GM23248 (cell line): ENCODE measurements around the gene VSTM5. TPM values are rescaled to one million over a fixed set of nuclear protein-coding genes. Genes with fewer than 3 reads are reported as not detected.

Experiments used
- DNase-seq: peaks from one replicate; pipeline ENCODE4 v3.0.0-alpha.2; 2015
- H2AFZ ChIP-seq: fragments of 200-600 bp; sonication (generic); 2 replicates; pipeline ENCODE4 v1.6.1; 2016; ENCODE audit warnings: antibody characterized with exemption
- H3F3A ChIP-seq: fragments of 200-600 bp; sonication (generic); 2 replicates; pipeline ENCODE4 v1.6.1; 2016; ENCODE audit warnings: mild to moderate bottlenecking, antibody characterized with exemption, mixed run types; ENCODE audit not compliant: insufficient read depth
- H3K27ac ChIP-seq: fragments of 200-600 bp; sonication (generic); 2 replicates; pipeline ENCODE4 v1.5.1; 2016; ENCODE audit warnings: mild to moderate bottlenecking
- H3K27me3 ChIP-seq: fragments of 200-600 bp; sonication (generic); replicated peaks from 2 replicates; pipeline ENCODE4 v1.6.1; 2016; ENCODE audit warnings: mild to moderate bottlenecking; ENCODE audit not compliant: insufficient read depth
- H3K36me3 ChIP-seq: fragments of 200-600 bp; sonication (generic); 2 replicates; pipeline ENCODE4 v1.6.1; 2016; ENCODE audit warnings: low read depth, mild to moderate bottlenecking
- H3K4me1 ChIP-seq: fragments of 200-600 bp; sonication (generic); 2 replicates; pipeline ENCODE4 v1.6.1; 2016; ENCODE audit warnings: mild to moderate bottlenecking; ENCODE audit not compliant: insufficient read depth
- H3K4me2 ChIP-seq: fragments of 200-600 bp; sonication (generic); one replicate; pipeline ENCODE4 v1.6.1; 2016; ENCODE audit warnings: mild to moderate bottlenecking; ENCODE audit not compliant: unreplicated experiment
- H3K4me3 ChIP-seq: fragments of 200-600 bp; sonication (generic); 2 replicates; pipeline ENCODE4 v1.5.1; 2016; ENCODE audit warnings: mild to moderate bottlenecking
- H3K79me2 ChIP-seq: fragments of 200-600 bp; sonication (generic); 2 replicates; pipeline ENCODE4 v1.6.1; 2016; ENCODE audit warnings: mild to moderate bottlenecking; ENCODE audit not compliant: insufficient read depth
- H3K9ac ChIP-seq: fragments of 200-600 bp; sonication (generic); 2 replicates; pipeline ENCODE4 v1.6.1; 2016; ENCODE audit warnings: mild to moderate bottlenecking
- H3K9me2 ChIP-seq: fragments of 200-600 bp; sonication (generic); 2 replicates; pipeline ENCODE4 v1.6.1; 2016; ENCODE audit warnings: mixed run types, mild to moderate bottlenecking, moderate library complexity; ENCODE audit not compliant: insufficient read depth
- H3K9me3 ChIP-seq: fragments of 200-600 bp; sonication (generic); one replicate; pipeline ENCODE4 v1.6.1; 2017; ENCODE audit warnings: low read depth
- H4K20me1 ChIP-seq: fragments of 200-600 bp; sonication (generic); 2 replicates; pipeline ENCODE4 v1.6.0; 2016; ENCODE audit not compliant: insufficient read depth
- EZH2 ChIP-seq: fragments of 200-600 bp; sonication (generic); IDR thresholded peaks from 2 replicates; pipeline ENCODE4 v1.6.1; 2018; ENCODE audit warnings: antibody characterized with exemption, mild to moderate bottlenecking; ENCODE audit not compliant: insufficient read depth, poor library complexity, severe bottlenecking
- EZH2phosphoT487 ChIP-seq: fragments of 200-600 bp; sonication (generic); IDR thresholded peaks from 2 replicates; pipeline ENCODE4 v1.6.1; 2018; ENCODE audit warnings: antibody characterized with exemption, moderate library complexity, mild to moderate bottlenecking, low read depth; ENCODE audit not compliant: insufficient read depth
- WGBS, 2 experiments: methylation state at CpG; one replicate each; pipeline ENCODE4 v1.1.6; 2015 to 2017; ENCODE audit warnings: low lambda C conversion rate in 2 of 2, low coverage in 1 of 2; ENCODE audit errors: missing lambda C conversion rate in 2 of 2; 5-methylcytosine and 5-hydroxymethylcytosine counted together
- in situ Hi-C: fragments of 300-500 bp; cut with MboI; formaldehyde crosslinking; loops from 2 replicates; pipeline ENCODE4 v1.15.0; 2020
- polyA plus RNA-seq: library from polyadenylated mRNA; unstranded; fragments of >200 nt; fragmentation: Nextera tagmentation; extraction: Ambion mirVana; gene quantifications from 2 replicates; pipeline ENCODE4 v1.2.1, GENCODE V29; 2016
- total RNA-seq: library from RNA; depleted of rRNA; stranded (reverse); fragments of >200 nt; shearing (Covaris generic); gene quantifications from 2 replicates; pipeline ENCODE4 v1.2.3, GENCODE V29; 2014

Gene VSTM5
- total and polyA plus RNA-seq, 2 experiments from 2014 or later, result not detected

GRCh38 chr11:93817426-93818348, 32.7 kb downstream of the VSTM5 start:
- Histone ChIP-seq H3K79me2 (no peaks in the 10 kb centered on the region), H3F3A (peaks cover 22% of the 10 kb centered on the region), H3K27ac (no peak overlapping the region), H3K4me1 (no peaks in the 10 kb centered on the region), H2AFZ (no peak overlapping the region), H3K9me3 (no peaks in the 10 kb centered on the region), H3K27me3 (no peaks in the 10 kb centered on the region), H3K36me3 (peaks cover 28% of the 10 kb centered on the region; the same call in 1 of the 2 replicates), H3K4me3 (no peak overlapping the region), H3K9me2 (no peaks in the 10 kb centered on the region), H3K4me2 (no peak overlapping the region), H3K9ac (no peak overlapping the region), H4K20me1 (no peaks in the 10 kb centered on the region)
- peak; percentile 49 for DNase-seq
- TF ChIP-seq EZH2phosphoT487, result no peak
- no peak for TF ChIP-seq EZH2
- 38 to 40% methylated on average over 4 of the region's 4 CpGs for WGBS, 2 experiments
- in situ Hi-C loops, result no loop called here

- no peaks in the 10 kb centered on the region for H3K9me3 ChIP-seq
- no peak overlapping the region for H3K9ac ChIP-seq
- no peak overlapping the region for H3K4me2 ChIP-seq
- TF ChIP-seq EZH2phosphoT487, result no peak
- no peak for TF ChIP-seq EZH2
- 91 to 93% methylated on average over 6 of the region's 6 CpGs for WGBS, 2 experiments
- no peaks in the 10 kb centered on the region for H3K9me2 ChIP-seq
- H3K4me1 ChIP-seq, result no peaks in the 10 kb centered on the region
- H3K27ac ChIP-seq, result no peak overlapping the region
- in situ Hi-C loops, result no loop called here
- H4K20me1 ChIP-seq, result no peaks in the 10 kb centered on the region
- H3F3A ChIP-seq, result peaks cover 25% of the 10 kb centered on the region
- no peak overlapping the region for H2AFZ ChIP-seq
- no peak for DNase-seq
- no peaks in the 10 kb centered on the region for H3K27me3 ChIP-seq
- H3K36me3 ChIP-seq, result peaks cover 53% of the 10 kb centered on the region
- peaks cover 6% of the 10 kb centered on the region; the same call in 1 of the 2 replicates for H3K79me2 ChIP-seq
- no peak overlapping the region for H3K4me3 ChIP-seq
Measured at GRCh38 chr11:93814966-93815633, 35.3 kb downstream of the VSTM5 start.

GRCh38 chr11:93813974-93814373, 36.4 kb downstream of the VSTM5 start:
- H2AFZ ChIP-seq, result no peak overlapping the region
- 97 to 99% methylated on average over 5 of the region's 5 CpGs for WGBS, 2 experiments
- no peak overlapping the region for H3K9ac ChIP-seq
- no peaks in the 10 kb centered on the region for H3K4me1 ChIP-seq
- peaks cover 6% of the 10 kb centered on the region; the same call in 1 of the 2 replicates for H3K79me2 ChIP-seq
- in situ Hi-C loops, result no loop called here
- no peak overlapping the region for H3K4me3 ChIP-seq
- H3K36me3 ChIP-seq, result peaks cover 63% of the 10 kb centered on the region
- no peak for DNase-seq
- TF ChIP-seq EZH2phosphoT487, result no peak
- no peaks in the 10 kb centered on the region for H4K20me1 ChIP-seq
- H3K27me3 ChIP-seq, result no peaks in the 10 kb centered on the region
- H3K27ac ChIP-seq, result no peak overlapping the region
- no peak overlapping the region for H3K4me2 ChIP-seq
- peaks cover 25% of the 10 kb centered on the region for H3F3A ChIP-seq
- H3K9me2 ChIP-seq, result no peaks in the 10 kb centered on the region
- H3K9me3 ChIP-seq, result no peaks in the 10 kb centered on the region

GRCh38 chr11:93807980-93808379, 42.4 kb downstream of the VSTM5 start:
- Histone ChIP-seq H2AFZ (no peak overlapping the region), H3K4me1 (no peaks in the 10 kb centered on the region), H3K4me3 (no peak overlapping the region), H3K79me2 (peaks cover 44% of the 10 kb centered on the region), H3K9ac (no peak overlapping the region), H3K36me3 (peaks cover 88% of the 10 kb centered on the region), H3F3A (0 out of 2 replicates have a peak, but pooled peaks cover 3% of the 10 kb centered on the region), H3K27me3 (no peaks in the 10 kb centered on the region), H3K4me2 (no peak overlapping the region), H3K9me3 (no peaks in the 10 kb centered on the region), H4K20me1 (no peaks in the 10 kb centered on the region), H3K9me2 (no peaks in the 10 kb centered on the region), H3K27ac (no peak overlapping the region)
- in situ Hi-C loops, result no loop called here
- no peak for DNase-seq
- 97 to 98% methylated on average over 3 of the region's 3 CpGs for WGBS, 2 experiments
- TF ChIP-seq EZH2phosphoT487, result no peak
- TF ChIP-seq EZH2, result no peak
